H1 (cell line): Measurements from ENCODE around the gene SLC7A14. TPM values are rescaled to one million over a fixed set of nuclear protein-coding genes. Genes with fewer than 3 reads are reported as not detected.

Source experiments
- BRCA1 ChIP-seq: IDR thresholded peaks from 2 replicates; pipeline ENCODE4 v1.6.1; 2012; ENCODE audit warnings: low read depth, low read length, improper control_type of control experiment
- FOSL1 ChIP-seq: IDR thresholded peaks from 2 replicates; pipeline ENCODE4 v1.6.1; 2011; ENCODE audit warnings: mild to moderate bottlenecking, low read depth, low read length, moderate library complexity; ENCODE audit not compliant: insufficient read depth
- TBP ChIP-seq: IDR thresholded peaks from 2 replicates; pipeline ENCODE4 v1.6.1; 2011; ENCODE audit warnings: low read depth, low read length, improper control_type of control experiment
- TEAD4 ChIP-seq: IDR thresholded peaks from 2 replicates; pipeline ENCODE4 v1.6.1; 2012; ENCODE audit warnings: low read depth, low read length, inconsistent platforms, mixed read lengths
- polyA plus RNA-seq, 7 experiments: library from polyadenylated mRNA; depleted of rRNA in 3 of 7; stranded (reverse) in 5 of 7; unstranded in 2 of 7; fragments of >200 nt in 5 of 7; fragments of 200-250 nt in 2 of 7; gene quantifications; 1 replicate in 5 of 7; 2 replicates in 1 of 7; 4 replicates in 1 of 7; pipeline versions ENCODE4 v1.2.1 to v1.2.3, GENCODE V29; 2011 to 2013; ENCODE audit warnings: missing spikeins in 2 of 7, mixed read lengths in 2 of 7
- total RNA-seq: library from RNA; stranded (reverse); fragmentation: NEBNext Ultra II Directional; extraction: Animal tissue kit (Norgen Biotek cat#: 25700); gene quantifications from 2 replicates; pipeline ENCODE4 v1.2.1, GENCODE V29; 2021
- TF ChIP-seq, protein P1 (sequence below): IDR thresholded peaks from 2 replicates; pipeline ENCODE4 v1.6.1; 2012; ENCODE audit warnings: inconsistent platforms

SLC7A14 gene
- total and polyA plus RNA-seq, 2 of the 8 experiments (the other 6 are each of a cell fraction or from before 2014, with no cell fraction given), result 0.21 to 0.95 TPM

DNA sequence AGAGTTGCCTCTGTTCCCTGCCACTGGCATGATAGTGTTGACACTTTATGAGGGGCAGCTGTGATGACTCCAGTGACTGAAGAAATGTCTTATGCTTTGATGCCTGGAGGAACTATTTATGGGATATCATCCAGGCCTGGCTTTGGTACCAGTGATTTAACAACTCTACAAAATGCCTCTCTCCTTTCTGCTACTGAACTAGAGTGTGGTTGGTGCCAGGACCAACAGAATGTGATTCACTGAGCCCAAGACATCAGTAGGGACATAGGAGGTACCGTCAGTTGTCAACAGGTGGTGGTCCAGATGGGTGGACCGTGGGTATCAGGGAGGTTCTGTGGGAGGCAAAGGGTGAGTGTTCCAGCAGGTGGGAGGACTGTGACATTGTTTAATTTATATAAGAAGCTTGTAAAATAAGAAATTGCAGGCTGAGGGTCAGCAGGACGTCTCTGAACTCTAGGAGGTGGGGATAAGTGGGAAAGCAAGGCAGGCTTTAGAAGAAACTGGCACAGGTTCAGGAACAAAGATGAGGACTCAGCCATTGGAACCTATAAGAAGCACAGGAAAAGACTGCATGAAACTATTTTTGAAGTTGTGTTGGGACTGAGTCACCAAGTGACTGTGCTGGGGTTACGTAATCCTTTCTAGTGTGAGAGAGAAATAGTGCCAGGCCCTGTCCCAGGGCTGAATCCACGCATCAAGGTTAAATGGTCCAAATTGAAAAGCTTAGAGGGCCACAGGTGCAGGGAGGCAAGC is 28.5 kb upstream of the SLC7A14 start (continued):
- TF ChIP-seq TBP (no peak), TEAD4 (no peak), FOSL1 (no peak), BRCA1 (no peak)
- TF ChIP-seq, protein P1, sequence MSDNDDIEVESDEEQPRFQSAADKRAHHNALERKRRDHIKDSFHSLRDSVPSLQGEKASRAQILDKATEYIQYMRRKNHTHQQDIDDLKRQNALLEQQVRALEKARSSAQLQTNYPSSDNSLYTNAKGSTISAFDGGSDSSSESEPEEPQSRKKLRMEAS, result no peak
